Mucosa of descending colon (tissue), 3 donors: ENCODE measurements around the gene FER1L5. TPM values are rescaled to one million over a fixed set of nuclear protein-coding genes. Genes with fewer than 3 reads are reported as not detected.

Experiments
- ATAC-seq: fragments of 200-7000 bp; cut with Tn5 transposase; one replicate; pipeline ENCODE4 v1.9.1; 2020; ENCODE audit warnings: mild to moderate bottlenecking, moderate library complexity
- DNase-seq, 3 donors: peaks; one replicate each; pipeline ENCODE4 v3.0.0-alpha.2; 2020
- H3K36me3 ChIP-seq: fragments of 200-600 bp; one replicate; pipeline ENCODE4 v1.8.0; 2021; ENCODE audit warnings: low read depth, mild to moderate bottlenecking
- H3K4me1 ChIP-seq: fragments of 200-600 bp; one replicate; pipeline ENCODE4 v1.8.0; 2021; ENCODE audit warnings: low read depth, mild to moderate bottlenecking
- H3K4me3 ChIP-seq: fragments of 200-600 bp; one replicate; pipeline ENCODE4 v1.8.0; 2021; ENCODE audit warnings: mild to moderate bottlenecking
- H3K9me3 ChIP-seq: fragments of 200-600 bp; one replicate; pipeline ENCODE4 v1.8.0; 2021; ENCODE audit warnings: mild to moderate bottlenecking
- CTCF ChIP-seq: fragments of 200-600 bp; IDR thresholded peaks from one replicate; pipeline ENCODE4 v1.8.0; 2022; ENCODE audit warnings: antibody characterized with exemption, mild to moderate bottlenecking
- intact Hi-C, 2 donors: fragments of 100-400 bp; cut with DNase I in 1 of 2; cut with micrococcal nuclease in 1 of 2; formaldehyde crosslinking; loops; one replicate each; pipeline versions ENCODE4 v1.11.0 to v1.11.1; 2022; cut with DNase I, micrococcal nuclease
- total RNA-seq, 3 donors: library from RNA; stranded (reverse); fragmentation: NEBNext Ultra II Directional in 2 of 3; extraction: Animal tissue kit (Norgen Biotek cat#: 25700) in 2 of 3; gene quantifications; one replicate each; pipeline versions ENCODE4 v1.2.1 to v1.2.4, GENCODE V29; 2021 to 2023
- donor health status: DM: no; HTN: no; CAD: no; lungs with moderate emphysema.
- donor health status: DM: no; HTN: no; CAD: no.
- donor health status: DM: no; HTN: yes; CAD: no.

The FER1L5 gene
- total RNA-seq, 3 donors from 2014 or later: 0.09 TPM; not detected in 2

GRCh38 chr2:96698221-96698861, 55.8 kb downstream of the FER1L5 start:
- no peaks in the 10 kb centered on the region for H3K4me1 ChIP-seq
- H3K9me3 ChIP-seq: no peaks in the 10 kb centered on the region
- DNase-seq (no peak), ATAC-seq (no peak)
- H3K4me3 ChIP-seq: no peak overlapping the region
- intact Hi-C loops: no loop called here
- no peaks in the 10 kb centered on the region for H3K36me3 ChIP-seq
- TF ChIP-seq CTCF: no peak

GRCh38 chr2:96699021-96699420, 56.5 kb downstream of the FER1L5 start:
- no peak for DNase-seq
- intact Hi-C loops: no loop called here
- H3K4me1 ChIP-seq: no peaks in the 10 kb centered on the region
- no peak overlapping the region for H3K4me3 ChIP-seq
- H3K36me3 ChIP-seq: no peaks in the 10 kb centered on the region
- no peaks in the 10 kb centered on the region for H3K9me3 ChIP-seq
- no peak for ATAC-seq
- TF ChIP-seq CTCF: no peak

GRCh38 chr2:96699621-96700020, 57.1 kb downstream of the FER1L5 start:
- TF ChIP-seq CTCF: no peak
- Histone ChIP-seq H3K9me3 (no peaks in the 10 kb centered on the region), H3K4me1 (no peaks in the 10 kb centered on the region), H3K36me3 (no peaks in the 10 kb centered on the region), H3K4me3 (no peak overlapping the region)
- DNase-seq (no peak), ATAC-seq (no peak)
- intact Hi-C loops: no loop called here

GRCh38 chr2:96700086-96700485, 57.5 kb downstream of the FER1L5 start:
- TF ChIP-seq CTCF: no peak
- ATAC-seq (no peak), DNase-seq (no peak)
- intact Hi-C loops: no loop called here
- Histone ChIP-seq H3K4me3 (no peak overlapping the region), H3K9me3 (no peaks in the 10 kb centered on the region), H3K36me3 (no peaks in the 10 kb centered on the region), H3K4me1 (no peaks in the 10 kb centered on the region)

DNA sequence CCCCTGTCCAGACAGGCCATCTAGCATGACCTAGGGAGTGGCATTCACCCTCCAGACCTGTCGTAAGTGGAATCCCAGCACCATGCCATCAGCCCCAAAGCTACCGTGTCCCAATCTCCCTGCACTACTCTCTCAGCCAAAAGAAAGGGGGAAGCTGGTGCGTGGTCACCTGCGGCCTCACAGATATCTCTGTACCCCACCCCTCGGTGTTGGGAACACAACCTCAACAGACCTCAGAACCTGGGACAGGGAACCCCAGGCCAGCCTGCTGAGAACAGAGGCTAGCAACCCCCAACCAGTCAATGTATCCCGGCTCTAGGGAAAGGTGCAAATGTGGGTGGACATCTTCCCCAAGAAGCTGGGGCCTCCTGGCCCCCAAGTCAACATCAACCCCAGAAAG, 59.1 kb downstream of the FER1L5 start:
- Histone ChIP-seq H3K36me3 (no peaks in the 10 kb centered on the region), H3K4me1 (no peaks in the 10 kb centered on the region), H3K4me3 (no peak overlapping the region), H3K9me3 (no peaks in the 10 kb centered on the region)
- intact Hi-C loops: no loop called here
- DNase-seq: no peak
- no peak for TF ChIP-seq CTCF
- ATAC-seq: no peak
